NCI-H446 treated with DMSO at 0.1 percent for 48 hours (cell line): ENCODE results near the gene SH3PXD2A.

Experiments used
- DNase-seq: peaks from one replicate; lab custom pipeline; 2025; lab: John Stamatoyannopoulos, UW

The SH3PXD2A gene

GRCh38 chr10:103874730-103875129 lies 19.4 kb upstream of the SH3PXD2A start:
- peak; percentile 29 for DNase-seq

- DNase-seq: no peak
These were observed 17.0 kb upstream of the SH3PXD2A start for GRCh38 chr10:103872137-103872931.

- no peak for DNase-seq
These were observed 15.6 kb upstream of the SH3PXD2A start for GRCh38 chr10:103871006-103871405.

- no peak for DNase-seq
These were observed 15.1 kb upstream of the SH3PXD2A start for GRCh38 chr10:103870516-103870915.

- DNase-seq: no peak
These were observed 14.0 kb upstream of the SH3PXD2A start for GRCh38 chr10:103869336-103869735.

GRCh38 chr10:103868200-103868599 lies 12.8 kb upstream of the SH3PXD2A start:
- DNase-seq: no peak

- DNase-seq: no peak
These were observed 6.1 kb upstream of the SH3PXD2A start for GRCh38 chr10:103861505-103861904.

GRCh38 chr10:103859161-103860086 lies 4.0 kb upstream of the SH3PXD2A start:
- peak; percentile 14 for DNase-seq

GRCh38 chr10:103858360-103858759 lies 3.0 kb upstream of the SH3PXD2A start:
- DNase-seq: no peak

GRCh38 chr10:103856797-103857170 lies 1.4 kb upstream of the SH3PXD2A start:
- no peak for DNase-seq

- no peak for DNase-seq
These were observed 748 bp upstream of the SH3PXD2A start for GRCh38 chr10:103855852-103856796.

- DNase-seq: peak; percentile 48
These were observed 537 bp downstream of the SH3PXD2A start for GRCh38 chr10:103854686-103855391.

- DNase-seq: no peak
These were observed 1.1 kb downstream of the SH3PXD2A start for GRCh38 chr10:103854265-103854685.

- DNase-seq: no peak
These were observed 1.7 kb downstream of the SH3PXD2A start for GRCh38 chr10:103853428-103854264.

- no peak for DNase-seq
These were observed 2.5 kb downstream of the SH3PXD2A start for GRCh38 chr10:103852856-103853255.

GRCh38 chr10:103852189-103852711 lies 3.1 kb downstream of the SH3PXD2A start:
- DNase-seq: no peak

GRCh38 chr10:103851261-103851660 lies 4.1 kb downstream of the SH3PXD2A start:
- DNase-seq: no peak

GRCh38 chr10:103850572-103850895 lies 4.8 kb downstream of the SH3PXD2A start:
- no peak for DNase-seq

- no peak for DNase-seq
These were observed 5.3 kb downstream of the SH3PXD2A start for GRCh38 chr10:103849880-103850571.
